ENCODE results near the gene NFATC3.

Gene NFATC3

DNA sequence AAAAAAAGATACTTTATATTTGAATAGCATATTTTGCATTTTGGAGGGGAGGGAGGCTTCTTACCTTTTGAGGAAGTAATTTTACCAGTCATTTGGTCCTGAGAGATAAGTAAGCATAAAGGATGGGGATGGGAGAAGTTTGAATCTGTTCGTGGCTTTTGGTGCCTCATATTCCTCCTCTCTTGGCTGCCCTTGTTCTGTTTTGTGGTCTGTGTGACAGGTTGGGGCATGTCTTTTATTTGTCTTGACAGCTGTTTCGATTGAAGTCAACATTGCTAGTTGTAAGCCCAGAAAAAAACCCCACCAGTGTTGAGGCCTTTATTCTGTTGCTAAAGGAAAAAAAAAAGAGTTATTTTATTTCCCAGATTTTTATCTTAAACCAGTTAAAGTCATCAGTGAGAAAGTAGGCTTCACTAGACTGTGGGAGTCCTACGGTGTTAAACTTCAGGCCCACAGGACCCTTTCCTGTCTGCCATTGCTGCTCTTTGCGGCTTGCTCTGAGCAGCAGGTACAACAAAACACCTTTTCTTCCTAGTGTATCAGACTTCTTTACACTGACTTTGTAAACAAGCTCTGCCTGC lies 190.5 kb downstream of the NFATC3 start:
- Histone ChIP-seq H3K27me3 (ENCODE audit: control insufficient read depth, insufficient read depth, low read length) (no peaks in the 10 kb centered on the region), H3K4me1 (ENCODE audit: control insufficient read depth, low read depth, low read length) (no peaks in the 10 kb centered on the region), H3K9me3 (ENCODE audit: control insufficient read depth, low read depth, low read length) (no peaks in the 10 kb centered on the region), H3K4me3 (ENCODE audit: low read length) (no peak overlapping the region), H3K27ac (ENCODE audit: low read length) (no peak overlapping the region), H3K36me3 (ENCODE audit: control insufficient read depth, low read depth, low read length) (peaks cover 13% of the 10 kb centered on the region), H3K9ac (ENCODE audit: low read length) (no peak overlapping the region)

DNA sequence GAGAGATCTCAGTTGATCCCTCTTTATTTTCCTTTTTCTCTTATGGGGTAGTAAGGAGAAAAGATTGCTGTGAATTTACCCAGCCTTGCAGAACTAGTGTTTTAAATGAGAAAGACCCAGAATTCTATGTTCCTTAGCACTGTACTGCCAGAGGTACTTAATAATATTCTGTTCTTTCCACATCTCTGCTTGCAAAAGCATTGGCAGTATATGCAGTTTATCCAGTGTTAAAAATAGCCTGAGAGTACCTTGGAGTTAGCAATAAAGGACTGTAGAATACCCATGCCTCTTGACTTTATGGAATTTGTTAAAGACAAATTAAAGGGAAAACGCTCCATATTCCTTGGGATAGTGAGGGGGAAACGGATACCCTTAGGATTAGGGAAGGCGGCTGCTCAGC lies 191.1 kb downstream of the NFATC3 start:
- H3K4me3 ChIP-seq (ENCODE audit: low read length) = no peak overlapping the region
- no peak overlapping the region for H3K27ac ChIP-seq (ENCODE audit: low read length)
- H3K9me3 ChIP-seq (ENCODE audit: control insufficient read depth, low read depth, low read length) = no peaks in the 10 kb centered on the region
- no peaks in the 10 kb centered on the region for H3K4me1 ChIP-seq (ENCODE audit: control insufficient read depth, low read depth, low read length)
- peaks cover 15% of the 10 kb centered on the region for H3K36me3 ChIP-seq (ENCODE audit: control insufficient read depth, low read depth, low read length)
- H3K27me3 ChIP-seq (ENCODE audit: control insufficient read depth, insufficient read depth, low read length) = no peaks in the 10 kb centered on the region
- H3K9ac ChIP-seq (ENCODE audit: low read length) = no peak overlapping the region

Measured in iPS-18a (cell line).